ENCODE measurements around the gene OGFR. TPM values are rescaled to one million over a fixed set of nuclear protein-coding genes. Genes with fewer than 3 reads are reported as not detected.

OGFR gene
- total RNA-seq, 1 experiment from 2014 or later: 73.6 TPM

- H3K4me3 ChIP-seq (replicated peaks in 1 of 2; ENCODE audit: low read depth in 1 of 2, low read length in 2 of 2): no peak overlapping the region
- ChIA-PET RAD21 (ENCODE audit: low non-redundant PET in 1 of 2, low total read pairs in 2 of 2, uncharacterized antibody in 2 of 2, unreplicated experiment in 2 of 2) (interaction anchor here (0.6 to 1.0 kb wide), 5 partner anchors 9 to 546 kb away, joined by 3 to 8 read pairs (median 3); no protein-coding TSS in a partner anchor), CTCF (interaction anchor here (0.6 to 1.8 kb wide), 18 partner anchors 9 to 248 kb away, joined by 3 to 9 read pairs (median 4); partner anchors contain the start of genes MRGBP and TCFL5), POLR2A (interaction anchor here (0.6 to 1.4 kb wide), 4 partner anchors 13 to 52 kb away, joined by 3 to 4 read pairs (median 4); partner anchors contain the start of gene TCFL5)
- peak overlapping the region; percentile 32 for H3K9ac ChIP-seq (ENCODE audit: low read length)
- H3K27me3 ChIP-seq (ENCODE audit: insufficient read depth, low read length): no peaks in the 10 kb centered on the region
- peaks cover 52 to 58% of the 10 kb centered on the region in 2 experiments for H3K4me1 ChIP-seq (ENCODE audit: control insufficient read depth in 1 of 2, insufficient read depth in 2 of 2, low read length in 2 of 2)
- peak; percentile 85 for DNase-seq (ENCODE audit: low read depth, low spot score)
- no TSS peak for BruUV-seq (replicated peaks)
- H3K9me2 ChIP-seq (ENCODE audit: insufficient read depth): no peaks in the 10 kb centered on the region
- no peak overlapping the region for H2AFZ ChIP-seq (ENCODE audit: low read depth, low read length, poor library complexity, severe bottlenecking)
- peak in 2 of 3 experiments; percentile 60 to 77; a peak in 4 of 6 replicates for TF ChIP-seq CTCF (IDR thresholded peaks at IDR 0.05 in 2 of 3, conservative IDR thresholded peaks at IDR 0.05 in 1 of 3; ENCODE audit: borderline replicate concordance in 1 of 3, insufficient read depth in 1 of 3, low read depth in 2 of 3, low read length in 2 of 3)
- peak; percentile 48 for TF ChIP-seq YY1 (IDR thresholded peaks at IDR 0.05; ENCODE audit: extremely low read depth, insufficient replicate concordance, low read depth, low read length)
- TF ChIP-seq SIN3A (IDR thresholded peaks at IDR 0.05; ENCODE audit: low read depth): no peak
- H4K20me1 ChIP-seq (ENCODE audit: insufficient read depth): no peaks in the 10 kb centered on the region
- H3K36me3 ChIP-seq (ENCODE audit: control insufficient read depth in 1 of 2, insufficient read depth in 2 of 2, low read length in 2 of 2): no peaks in the 10 kb centered on the region
- intact Hi-C loops (cut with micrococcal nuclease): loop anchor here (2.0 kb wide), 1 partner anchor 186 kb away; no protein-coding TSS in a partner anchor
- H3K9me3 ChIP-seq (ENCODE audit: control insufficient read depth in 1 of 2, insufficient read depth in 1 of 2, low read depth in 1 of 2, low read length in 2 of 2): no peaks in the 10 kb centered on the region
- no peaks in the 10 kb centered on the region for H3K79me2 ChIP-seq (ENCODE audit: insufficient read depth, low read length)
- H3K27ac ChIP-seq (ENCODE audit: low read depth, low read length): peak overlapping the region; percentile 51
- peak; percentile 80 for ATAC-seq
- peak overlapping the region; percentile 38 for H3K4me2 ChIP-seq (ENCODE audit: low read length)
These were observed 18.4 kb downstream of the OGFR start for GRCh38 chr20:62822788-62823651.

Data from HCT116 (cell line).